Measurements from ENCODE around the gene FAT2.

FAT2 gene

DNA sequence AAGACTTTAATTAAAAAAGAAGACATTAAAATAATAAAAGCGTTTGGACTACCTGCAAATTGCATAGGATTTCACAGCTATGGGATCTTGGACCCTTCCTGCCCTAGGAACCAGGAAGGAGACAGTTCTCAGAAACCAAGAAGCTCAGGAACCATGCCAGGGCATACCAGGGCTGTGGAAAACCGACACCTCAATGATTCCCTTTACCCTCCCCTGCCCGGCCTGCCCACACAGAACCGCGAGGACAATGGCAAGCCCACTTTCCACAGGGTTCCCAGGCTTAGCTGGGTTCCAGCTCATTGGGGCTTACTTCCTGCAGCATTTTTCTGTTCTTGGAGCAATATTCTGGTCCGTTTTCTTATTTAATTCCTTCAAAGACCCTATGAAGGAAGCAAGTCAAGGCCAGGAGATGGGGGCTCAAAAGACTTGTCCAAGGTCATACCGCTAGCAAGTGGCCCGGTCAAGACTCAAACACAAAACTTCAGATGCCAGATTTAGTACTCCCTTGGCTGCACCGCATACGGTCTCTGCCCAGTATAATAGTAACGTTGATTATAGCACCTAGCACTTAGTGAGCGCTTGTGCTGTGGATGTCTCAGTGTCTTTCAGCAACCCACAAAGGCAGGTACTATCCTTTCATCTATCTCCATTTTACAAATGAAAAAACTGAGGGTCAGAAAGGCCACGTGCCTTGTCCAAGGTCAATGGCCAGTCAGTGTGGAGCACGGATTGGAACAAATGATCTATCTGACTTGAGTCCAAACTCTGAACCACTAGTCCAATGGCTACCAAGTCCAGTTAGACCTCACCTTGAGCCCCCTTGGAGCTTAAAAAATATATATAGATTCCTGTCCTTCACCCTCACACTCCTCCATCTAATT is 6.8 kb downstream of the FAT2 start:
- H3K27ac ChIP-seq (replicated peaks), result no peak overlapping the region
- TF ChIP-seq SPI1 (IDR thresholded peaks at IDR 0.05; ENCODE audit: borderline replicate concordance, low read depth), result no peak
- no peak for DNase-seq (ENCODE audit: low read depth in 1 of 2, low spot score in 1 of 2)

GRCh38 chr5:151581812-151582583 is 9.1 kb downstream of the FAT2 start:
- no peaks in the 10 kb centered on the region for H3K27me3 ChIP-seq (ENCODE audit: insufficient read depth, poor library complexity, severe bottlenecking)
- TF ChIP-seq POLR2AphosphoS5 (IDR thresholded peaks at IDR 0.05; ENCODE audit: low read depth) (no peak), REST (IDR thresholded peaks at IDR 0.05; ENCODE audit: insufficient replicate concordance, low read depth) (no peak), GABPA (IDR thresholded peaks at IDR 0.05; ENCODE audit: low read depth) (no peak), SPI1 (IDR thresholded peaks at IDR 0.05; ENCODE audit: borderline replicate concordance, low read depth) (no peak)
- TF ChIP-seq, protein P1, sequence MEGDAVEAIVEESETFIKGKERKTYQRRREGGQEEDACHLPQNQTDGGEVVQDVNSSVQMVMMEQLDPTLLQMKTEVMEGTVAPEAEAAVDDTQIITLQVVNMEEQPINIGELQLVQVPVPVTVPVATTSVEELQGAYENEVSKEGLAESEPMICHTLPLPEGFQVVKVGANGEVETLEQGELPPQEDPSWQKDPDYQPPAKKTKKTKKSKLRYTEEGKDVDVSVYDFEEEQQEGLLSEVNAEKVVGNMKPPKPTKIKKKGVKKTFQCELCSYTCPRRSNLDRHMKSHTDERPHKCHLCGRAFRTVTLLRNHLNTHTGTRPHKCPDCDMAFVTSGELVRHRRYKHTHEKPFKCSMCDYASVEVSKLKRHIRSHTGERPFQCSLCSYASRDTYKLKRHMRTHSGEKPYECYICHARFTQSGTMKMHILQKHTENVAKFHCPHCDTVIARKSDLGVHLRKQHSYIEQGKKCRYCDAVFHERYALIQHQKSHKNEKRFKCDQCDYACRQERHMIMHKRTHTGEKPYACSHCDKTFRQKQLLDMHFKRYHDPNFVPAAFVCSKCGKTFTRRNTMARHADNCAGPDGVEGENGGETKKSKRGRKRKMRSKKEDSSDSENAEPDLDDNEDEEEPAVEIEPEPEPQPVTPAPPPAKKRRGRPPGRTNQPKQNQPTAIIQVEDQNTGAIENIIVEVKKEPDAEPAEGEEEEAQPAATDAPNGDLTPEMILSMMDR (IDR thresholded peaks at IDR 0.05; ENCODE audit: insufficient read depth, low read length), result no peak

More for the DNA sequence above, 6.8 kb downstream of the FAT2 start:
- H3K4me3 ChIP-seq (replicated peaks; ENCODE audit: insufficient read depth, low read length), result no peak overlapping the region
- no peaks in the 10 kb centered on the region for H3K27me3 ChIP-seq (ENCODE audit: insufficient read depth, poor library complexity, severe bottlenecking)

GRCh38 chr5:151581347-151581746 is 9.8 kb downstream of the FAT2 start:
- TF ChIP-seq REST (IDR thresholded peaks at IDR 0.05; ENCODE audit: insufficient replicate concordance, low read depth) (no peak), POLR2AphosphoS5 (IDR thresholded peaks at IDR 0.05; ENCODE audit: low read depth) (no peak), GABPA (IDR thresholded peaks at IDR 0.05; ENCODE audit: low read depth) (no peak), SPI1 (IDR thresholded peaks at IDR 0.05; ENCODE audit: borderline replicate concordance, low read depth) (no peak)
- TF ChIP-seq, protein P1 (IDR thresholded peaks at IDR 0.05; ENCODE audit: insufficient read depth, low read length), result no peak
- no peak overlapping the region for H3K4me3 ChIP-seq (replicated peaks; ENCODE audit: insufficient read depth, low read length)
- no peak overlapping the region for H3K27ac ChIP-seq (replicated peaks)
- DNase-seq (ENCODE audit: low read depth in 1 of 2, low spot score in 1 of 2), result no peak
- H3K27me3 ChIP-seq (ENCODE audit: insufficient read depth, poor library complexity, severe bottlenecking), result no peaks in the 10 kb centered on the region

More at GRCh38 chr5:151581812-151582583, 9.1 kb downstream of the FAT2 start:
- no peak overlapping the region for H3K27ac ChIP-seq (replicated peaks)
- H3K4me3 ChIP-seq (replicated peaks; ENCODE audit: insufficient read depth, low read length), result no peak overlapping the region
- DNase-seq (ENCODE audit: low read depth in 1 of 2, low spot score in 1 of 2), result no peak

GRCh38 chr5:151580858-151581257 is 10.3 kb downstream of the FAT2 start:
- DNase-seq (ENCODE audit: low read depth in 1 of 2, low spot score in 1 of 2), result no peak
- TF ChIP-seq, protein P1 (IDR thresholded peaks at IDR 0.05; ENCODE audit: insufficient read depth, low read length), result no peak
- TF ChIP-seq GABPA (IDR thresholded peaks at IDR 0.05; ENCODE audit: low read depth), result no peak
- no peak for TF ChIP-seq POLR2AphosphoS5 (IDR thresholded peaks at IDR 0.05; ENCODE audit: low read depth)
- TF ChIP-seq SPI1 (IDR thresholded peaks at IDR 0.05; ENCODE audit: borderline replicate concordance, low read depth), result no peak
- no peak for TF ChIP-seq REST (IDR thresholded peaks at IDR 0.05; ENCODE audit: insufficient replicate concordance, low read depth)
- H3K27ac ChIP-seq (replicated peaks), result no peak overlapping the region
- H3K4me3 ChIP-seq (replicated peaks; ENCODE audit: insufficient read depth, low read length), result no peak overlapping the region
- H3K27me3 ChIP-seq (ENCODE audit: insufficient read depth, poor library complexity, severe bottlenecking), result no peaks in the 10 kb centered on the region
